ENCODE measurements around the gene DNM3. TPM values are rescaled to one million over a fixed set of nuclear protein-coding genes. Genes with fewer than 3 reads are reported as not detected.

The DNM3 gene
- total RNA-seq, 1 donor from 2014 or later, result 16.4 TPM

GRCh38 chr1:172172352-172172831, 331.1 kb downstream of the DNM3 start:
- DNase-seq (ENCODE audit: low spot score) (no peak), ATAC-seq (no peak)
- intact Hi-C loops (cut with DNase I), result no loop called here

- intact Hi-C loops (cut with DNase I), result no loop called here
- DNase-seq (ENCODE audit: low spot score), result no peak
- ATAC-seq, result no peak
Observed at GRCh38 chr1:172176206-172176605, 334.9 kb downstream of the DNM3 start.

DNA sequence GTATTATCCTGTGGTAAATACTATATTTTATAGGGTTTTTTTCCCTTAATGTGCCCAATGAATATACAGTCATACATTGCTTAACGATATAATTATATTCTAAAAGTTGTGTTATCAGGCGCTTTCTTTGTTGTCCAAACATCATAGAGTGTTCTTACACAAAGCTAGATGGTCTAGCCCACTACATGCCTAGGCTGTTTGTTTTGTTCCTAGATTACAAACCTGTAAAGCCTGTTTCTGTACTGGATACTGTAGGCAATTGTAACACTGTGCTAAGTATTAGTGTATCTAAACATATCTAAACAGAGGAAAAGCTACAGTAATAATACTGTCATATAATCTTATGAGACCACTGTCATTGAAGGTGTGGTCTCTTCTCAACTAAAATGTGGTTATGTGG, 336.6 kb downstream of the DNM3 start:
- ATAC-seq, result no peak
- DNase-seq (ENCODE audit: low spot score), result no peak
- intact Hi-C loops (cut with DNase I), result no loop called here

- intact Hi-C loops (cut with DNase I), result no loop called here
- ATAC-seq (no peak), DNase-seq (ENCODE audit: low spot score) (no peak)
Observed at GRCh38 chr1:172178886-172179285, 337.6 kb downstream of the DNM3 start.

DNA sequence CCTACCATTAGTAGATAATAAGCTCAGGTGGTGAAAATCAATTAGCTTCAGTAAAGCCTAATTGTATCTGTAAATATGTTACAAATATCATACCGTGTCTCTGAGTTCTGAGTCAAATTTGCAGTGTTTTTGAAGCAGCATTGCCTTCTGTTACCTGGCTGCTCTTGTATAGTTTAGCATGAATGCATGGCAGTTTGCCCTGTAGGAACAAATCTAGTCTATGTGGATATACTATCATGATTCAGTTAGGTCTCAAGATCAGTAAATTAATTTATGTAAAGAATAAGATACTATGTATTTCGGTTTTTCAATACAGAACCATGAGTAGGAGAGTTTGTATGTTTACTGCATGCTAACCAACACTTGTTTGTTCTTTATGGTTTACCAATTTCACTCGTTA, 338.6 kb downstream of the DNM3 start:
- ATAC-seq (no peak), DNase-seq (ENCODE audit: low spot score) (no peak)
- intact Hi-C loops (cut with DNase I), result no loop called here

DNA sequence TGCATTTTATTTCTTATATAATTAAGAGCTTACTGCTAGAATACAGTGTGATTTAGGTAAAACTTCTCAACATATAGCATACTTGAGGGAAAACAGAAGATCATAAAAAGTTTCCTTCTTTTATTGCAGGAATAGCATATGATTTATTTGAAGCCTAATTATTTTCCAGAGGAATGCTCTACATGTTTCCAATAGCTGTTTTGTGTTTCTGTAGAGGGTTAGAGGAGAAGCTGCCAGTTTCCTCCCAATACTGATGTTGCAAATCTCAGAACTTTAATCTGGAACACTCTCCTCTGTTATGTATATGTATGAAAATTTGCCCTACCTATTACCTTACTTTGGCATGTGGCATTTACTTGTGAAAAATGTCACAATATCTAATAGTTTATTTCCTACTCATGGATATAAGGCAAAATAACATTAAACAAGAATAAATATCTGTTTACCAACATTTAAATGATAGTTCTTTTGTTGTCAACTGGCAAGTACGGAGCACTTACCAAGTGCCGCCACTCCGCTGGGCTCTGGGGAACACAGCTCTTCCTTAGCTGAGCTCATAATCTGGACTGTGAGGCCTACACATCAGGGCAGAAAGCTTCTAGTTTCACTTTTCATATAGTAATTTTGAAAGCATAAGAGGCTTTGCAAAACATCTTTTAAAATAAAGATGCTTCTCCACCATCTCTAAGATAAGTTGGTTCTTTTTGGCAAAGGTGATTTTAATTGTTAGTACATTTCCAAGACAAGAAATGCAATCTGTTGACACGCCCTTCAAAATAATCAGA, 339.4 kb downstream of the DNM3 start:
- intact Hi-C loops (cut with DNase I), result no loop called here
- DNase-seq (ENCODE audit: low spot score) (peak; percentile 63), ATAC-seq (peak; percentile 93)

DNA sequence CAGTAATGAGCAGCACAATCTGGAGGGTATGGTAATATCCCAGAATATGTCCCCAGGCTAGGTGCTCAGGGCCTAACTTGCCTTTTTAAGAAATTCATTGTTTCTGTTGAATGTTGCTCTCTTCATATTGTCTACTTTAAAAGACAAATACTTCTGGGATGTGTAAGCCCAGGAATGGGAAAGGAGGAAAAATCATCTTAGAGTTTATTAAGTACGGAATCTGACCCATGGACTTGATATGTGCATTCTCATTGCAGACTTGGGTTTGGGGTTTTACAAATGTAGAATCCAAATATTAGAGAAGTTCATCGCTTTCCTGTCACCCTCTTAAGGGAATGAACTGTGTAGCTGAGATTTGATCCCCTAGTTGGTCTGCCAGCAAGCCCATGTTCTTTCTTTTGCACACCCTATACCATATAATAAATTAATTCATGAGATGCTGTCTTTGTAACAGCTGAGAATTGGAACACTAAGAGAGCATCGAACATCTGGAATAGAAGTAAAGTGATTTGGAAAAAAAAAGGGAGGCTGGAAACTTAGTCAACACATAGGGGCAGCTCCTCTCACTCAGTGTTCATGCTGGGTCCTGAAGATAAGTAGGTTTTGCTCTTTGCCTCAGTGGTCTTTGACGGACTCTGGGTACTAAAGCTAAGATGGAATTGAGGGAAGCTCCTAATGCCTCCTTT, 343.4 kb downstream of the DNM3 start:
- intact Hi-C loops (cut with DNase I), result no loop called here
- ATAC-seq (no peak), DNase-seq (ENCODE audit: low spot score) (no peak)

DNA sequence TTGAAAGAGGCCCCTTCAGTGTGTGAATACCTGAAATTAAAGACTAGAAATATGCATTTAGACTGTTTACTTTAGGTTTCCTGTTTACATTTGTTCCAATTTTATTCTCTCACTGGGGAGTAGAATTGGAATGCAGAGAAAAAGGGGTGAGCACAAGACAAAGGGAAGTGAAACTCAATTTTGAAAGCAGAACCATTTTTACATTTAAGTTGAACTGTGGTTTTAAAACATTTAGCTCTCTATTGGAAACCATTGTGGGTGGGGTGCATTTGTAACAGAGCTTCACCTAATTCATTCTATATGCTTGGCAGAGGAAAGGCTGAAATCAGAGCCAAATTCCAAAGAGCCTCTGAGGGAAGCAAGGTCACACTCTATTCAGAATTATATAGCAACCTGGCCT, 343.9 kb downstream of the DNM3 start:
- no peak for ATAC-seq
- intact Hi-C loops (cut with DNase I), result no loop called here
- DNase-seq (ENCODE audit: low spot score), result no peak

- ATAC-seq, result no peak
- intact Hi-C loops (cut with DNase I), result no loop called here
- DNase-seq (ENCODE audit: low spot score), result no peak
Observed at GRCh38 chr1:172185996-172186395, 344.7 kb downstream of the DNM3 start.

DNA sequence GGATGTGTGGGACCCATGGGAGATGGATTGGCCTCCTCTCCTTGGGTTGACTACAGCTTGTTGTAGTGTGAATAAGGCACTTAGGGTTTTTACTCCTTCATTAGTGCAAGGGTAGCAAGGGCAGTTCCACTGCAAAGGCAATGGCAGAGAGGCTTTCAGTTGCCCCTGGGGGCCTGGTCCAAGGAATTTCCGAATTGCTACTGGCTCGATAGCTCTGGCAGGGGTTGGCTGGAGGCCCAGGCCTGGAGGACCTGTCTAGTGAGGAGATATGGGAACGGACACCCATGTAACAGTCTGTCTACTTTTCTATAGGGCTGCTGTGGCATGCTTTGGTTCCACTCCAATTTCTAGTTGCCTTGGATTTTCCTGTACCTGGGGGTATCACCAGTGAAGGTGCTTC, 360.3 kb downstream of the DNM3 start:
- DNase-seq (ENCODE audit: low spot score), result no peak
- intact Hi-C loops (cut with DNase I), result no loop called here
- no peak for ATAC-seq

GRCh38 chr1:172203135-172203823, 362.0 kb downstream of the DNM3 start:
- DNase-seq (ENCODE audit: low spot score) (no peak), ATAC-seq (no peak)
- intact Hi-C loops (cut with DNase I), result no loop called here

GRCh38 chr1:172203902-172204301, 362.6 kb downstream of the DNM3 start:
- intact Hi-C loops (cut with DNase I), result no loop called here
- no peak for ATAC-seq
- DNase-seq (ENCODE audit: low spot score), result no peak

DNA sequence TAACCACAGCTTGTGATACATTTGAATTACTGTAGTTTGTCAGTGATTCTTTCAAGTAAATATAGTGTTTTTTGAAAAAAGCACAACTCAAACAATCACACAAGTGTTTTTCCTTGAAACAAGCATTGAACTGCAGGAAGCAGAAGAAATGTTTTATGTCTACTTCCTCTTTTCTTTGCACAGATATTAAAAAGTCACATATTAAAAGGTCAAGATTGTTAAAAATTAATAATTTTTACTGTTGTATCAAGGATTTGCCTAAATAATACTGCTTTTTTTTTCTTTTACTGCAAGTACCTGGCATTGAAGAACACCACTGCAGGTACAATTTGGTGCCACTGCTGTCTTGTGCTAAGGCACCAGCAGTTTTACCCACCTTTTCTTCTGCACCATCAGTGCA, 365.0 kb downstream of the DNM3 start:
- ATAC-seq (no peak), DNase-seq (ENCODE audit: low spot score) (no peak)
- intact Hi-C loops (cut with DNase I), result no loop called here

- ATAC-seq (no peak), DNase-seq (ENCODE audit: low spot score) (no peak)
- intact Hi-C loops (cut with DNase I), result no loop called here
Observed at GRCh38 chr1:172208635-172209034, 367.3 kb downstream of the DNM3 start.

GRCh38 chr1:172211221-172211620, 369.9 kb downstream of the DNM3 start:
- intact Hi-C loops (cut with DNase I), result no loop called here
- no peak for ATAC-seq
- DNase-seq (ENCODE audit: low spot score), result no peak

DNA sequence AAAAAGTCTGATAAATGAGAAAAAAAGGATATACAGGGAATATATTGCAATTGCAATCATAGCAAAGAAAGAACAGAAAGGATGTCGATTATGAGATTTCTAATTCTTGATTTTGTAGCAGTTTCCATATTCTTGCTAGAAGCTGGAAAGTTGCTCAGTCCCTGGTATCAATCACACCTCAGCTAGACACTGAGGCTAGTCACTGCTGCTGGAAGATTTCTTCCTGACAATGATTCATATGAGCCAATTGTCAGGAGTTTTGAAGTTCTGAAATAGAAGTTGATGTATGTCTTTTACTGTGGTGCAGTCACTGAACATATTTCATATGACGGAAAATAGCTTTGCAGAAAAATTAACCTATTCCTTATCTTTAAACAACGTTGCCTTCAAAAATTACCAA, 370.8 kb downstream of the DNM3 start:
- DNase-seq (ENCODE audit: low spot score), result no peak
- no peak for ATAC-seq
- intact Hi-C loops (cut with DNase I), result no loop called here

- DNase-seq (ENCODE audit: low spot score), result no peak
- intact Hi-C loops (cut with DNase I), result no loop called here
- no peak for ATAC-seq
Observed at GRCh38 chr1:172215006-172215405, 373.7 kb downstream of the DNM3 start.

- DNase-seq (ENCODE audit: low spot score) (no peak), ATAC-seq (no peak)
- intact Hi-C loops (cut with DNase I), result no loop called here
Observed at GRCh38 chr1:172219966-172220365, 378.7 kb downstream of the DNM3 start.

DNA sequence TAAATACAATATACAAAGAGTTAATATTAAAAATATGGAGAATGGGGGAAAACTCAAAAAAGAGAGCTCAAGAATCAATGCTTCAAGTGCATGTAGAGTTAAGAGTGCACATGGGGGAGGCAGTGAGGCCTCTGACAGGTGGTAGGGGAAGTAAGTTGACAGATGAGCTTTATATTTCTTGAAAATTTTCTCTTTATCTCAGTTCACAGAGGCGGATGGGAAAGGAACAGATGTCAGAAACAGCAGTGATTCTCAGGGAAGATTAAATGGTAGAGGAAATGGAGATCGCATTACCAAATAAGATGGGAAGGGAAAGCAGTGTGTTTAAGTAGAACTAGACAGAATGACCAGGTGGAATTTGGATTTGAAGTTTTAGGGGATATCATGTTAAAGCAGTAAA, 379.1 kb downstream of the DNM3 start:
- no peak for DNase-seq (ENCODE audit: low spot score)
- intact Hi-C loops (cut with DNase I), result no loop called here
- no peak for ATAC-seq

GRCh38 chr1:172221436-172221835, 380.1 kb downstream of the DNM3 start:
- ATAC-seq, result no peak
- DNase-seq (ENCODE audit: low spot score), result no peak
- intact Hi-C loops (cut with DNase I), result no loop called here
